K562 (cell line): ENCODE data around the gene PDIA5. TPM values are rescaled to one million over a fixed set of nuclear protein-coding genes. Genes with fewer than 3 reads are reported as not detected.

Source experiments
- ATAC-seq: fragments of 200-7000 bp; cut with Tn5 transposase; 3 replicates; pipeline ENCODE4 v1.9.1; 2020; ENCODE audit warnings: moderate library complexity
- BruUV-seq: library from RNA; stranded (reverse); fragments of 400-500 nt; replicated peaks from 2 replicates; lab custom pipeline; 2021; lab: Mats Ljungman, UMichigan
- CTCF ChIA-PET: fragments of 300-600 bp; formaldehyde crosslinking; extraction: SDS; loops from one replicate; lab custom pipeline; 2021; ENCODE audit warnings: low intra/inter-chr PET ratio; lab: Yijun Ruan, JAX
- POLR2A ChIA-PET: fragments of 300-600, 350-650 bp; sonication (Branson Sonifier 250); formaldehyde crosslinking; extraction: SDS; loops from one replicate; lab custom pipeline; 2021; ENCODE audit warnings: antibody characterized with exemption, inconsistent platforms; lab: Yijun Ruan, JAX
- DNase-seq, 4 experiments: peaks; one replicate each; pipeline versions ENCODE4 v3.0.0 to v3.0.0-alpha.2; 2011 to 2018; ENCODE audit warnings: low spot score in 3 of 4, mixed read lengths in 3 of 4; ENCODE audit errors: extremely low read depth in 1 of 4
- FAIRE-seq: peaks from 2 replicates; lab custom pipeline; 2011; peaks lifted over from hg19 to GRCh38; lab: Jason Lieb, UNC
- H2AFZ ChIP-seq: 2 replicates; pipeline ENCODE4 v1.6.0; 2011; ENCODE audit warnings: low read depth, low read length, control low read depth, inconsistent platforms
- H3K27ac ChIP-seq: fragments of 200-600 bp; 3 replicates; pipeline ENCODE4 v1.8.0; 2011; ENCODE audit warnings: low read depth, mild to moderate bottlenecking, control low read depth, inconsistent platforms, low read length, moderate library complexity, mixed read lengths; ENCODE audit errors: extremely low read depth
- H3K27me3 ChIP-seq, 2 experiments: fragments of 300-600 bp in 1 of 2; 2 replicates in 1 of 2; 3 replicates in 1 of 2; pipeline versions ENCODE4 v1.6.0 to v1.8.0; 2011; ENCODE audit warnings: inconsistent platforms in 2 of 2, low read length in 2 of 2, mild to moderate bottlenecking in 1 of 2, mixed read lengths in 1 of 2, moderate library complexity in 1 of 2; ENCODE audit not compliant: control insufficient read depth in 2 of 2, insufficient read depth in 2 of 2
- H3K36me3 ChIP-seq: fragments of 300-600 bp; 3 replicates; pipeline ENCODE4 v1.8.0; 2011; ENCODE audit warnings: mild to moderate bottlenecking, low read length, inconsistent platforms; ENCODE audit not compliant: control insufficient read depth, insufficient read depth
- H3K4me1 ChIP-seq, 2 experiments: fragments of 200-600 bp in 1 of 2; replicated peaks in 1 of 2; 2 replicates in 1 of 2; 3 replicates in 1 of 2; pipeline versions ENCODE4 v1.5.1 to v1.8.0; 2011; ENCODE audit warnings: inconsistent platforms in 2 of 2, low read length in 2 of 2, mild to moderate bottlenecking in 1 of 2, mixed read lengths in 1 of 2, moderate library complexity in 1 of 2; ENCODE audit not compliant: control insufficient read depth in 2 of 2, insufficient read depth in 2 of 2
- H3K4me2 ChIP-seq: 2 replicates; pipeline ENCODE4 v1.6.1; 2011; ENCODE audit warnings: low read length, control low read depth, inconsistent platforms, mixed read lengths; ENCODE audit not compliant: insufficient read depth
- H3K4me3 ChIP-seq: fragments of 200-600 bp; sonication (generic), shearing (Covaris generic); 2 replicates; pipeline ENCODE4 v1.5.1; 2016; ENCODE audit warnings: control low read depth, inconsistent platforms
- H3K79me2 ChIP-seq: fragments of 200-600 bp; 3 replicates; pipeline ENCODE4 v1.8.0; 2011; ENCODE audit warnings: low read length, inconsistent platforms; ENCODE audit not compliant: control insufficient read depth, insufficient read depth
- H3K9ac ChIP-seq, 2 experiments: 2 replicates each; pipeline versions ENCODE4 v1.6.0 to v1.6.1; 2011; ENCODE audit warnings: low read depth in 2 of 2, low read length in 2 of 2, control low read depth in 1 of 2, inconsistent platforms in 1 of 2, mild to moderate bottlenecking in 1 of 2, mixed read lengths in 1 of 2; ENCODE audit not compliant: insufficient read depth in 1 of 2
- H3K9me1 ChIP-seq: one replicate; pipeline ENCODE4 v1.6.0; 2011; ENCODE audit warnings: inconsistent platforms, mild to moderate bottlenecking, low read length, moderate library complexity; ENCODE audit not compliant: control insufficient read depth, insufficient read depth
- H3K9me3 ChIP-seq: replicated peaks from 2 replicates; pipeline ENCODE4 v1.5.1; 2011; ENCODE audit warnings: low read depth, low read length, inconsistent platforms; ENCODE audit not compliant: control insufficient read depth, insufficient read depth
- H4K20me1 ChIP-seq: replicated peaks from 2 replicates; pipeline ENCODE4 v1.6.1; 2011; ENCODE audit warnings: low read length, inconsistent platforms, mixed read lengths; ENCODE audit not compliant: control insufficient read depth, insufficient read depth
- ELK1 ChIP-seq: sonication (generic); formaldehyde crosslinking; IDR thresholded peaks from 2 replicates; pipeline ENCODE4 v1.8.1; 2022; ENCODE audit warnings: missing genetic modification reagents
- PURB ChIP-seq: sonication (generic); formaldehyde crosslinking; IDR thresholded peaks from 2 replicates; pipeline ENCODE4 v1.9.0; 2021; ENCODE audit warnings: low read depth, mild to moderate bottlenecking, missing genetic modification reagents
- ZBTB2 ChIP-seq: fragments of 450-650 bp; IDR thresholded peaks from 2 replicates; pipeline ENCODE4 v1.6.1; 2016; ENCODE audit warnings: antibody characterized with exemption
- ZBTB33 ChIP-seq: sonication (generic); formaldehyde crosslinking; IDR thresholded peaks from 2 replicates; pipeline ENCODE4 v1.8.1; 2023; ENCODE audit warnings: mild to moderate bottlenecking, missing genetic modification reagents
- ZNF655 ChIP-seq: fragments of 250-450 bp; sonication (Bioruptor Pico); IDR thresholded peaks from 2 replicates; pipeline ENCODE4 v1.5.0; 2021
- WGBS: fragments of 100-300 bp; shearing (Covaris generic); methylation state at CpG from one replicate; pipeline ENCODE4 v1.1.6; 2016; ENCODE audit warnings: low coverage, mixed read lengths; ENCODE audit not compliant: insufficient coverage; ENCODE audit errors: missing lambda C conversion rate; 5-methylcytosine and 5-hydroxymethylcytosine counted together
- in situ Hi-C: fragments of 300-500 bp; cut with MboI; formaldehyde crosslinking; loops from 4 replicates; pipeline ENCODE4 v1.15.0; 2018; ENCODE audit warnings: inconsistent platforms, mixed read lengths
- intact Hi-C: fragments of 100-400 bp; cut with micrococcal nuclease; formaldehyde crosslinking; loops from 2 replicates; pipeline ENCODE4 v1.14.2; 2022
- polyA plus RNA-seq, 8 experiments: library from polyadenylated mRNA; depleted of rRNA in 4 of 8; stranded (reverse) in 5 of 8; unstranded in 3 of 8; fragments of >200 nt; fragmentation: Nextera tagmentation in 2 of 8; fragmentation: Illumina TruSeq in 1 of 8; extraction: Ambion mirVana in 2 of 8; extraction: Trizol in 1 of 8; gene quantifications; 2 replicates each; pipeline versions ENCODE4 v1.2.1 to v1.2.3, GENCODE V29; 2011 to 2014; ENCODE audit warnings: inconsistent platforms in 1 of 8, missing spikeins in 1 of 8
- total RNA-seq, 7 experiments: library from RNA; depleted of rRNA in 6 of 7; stranded (reverse); fragments of >200 nt in 6 of 7; fragmentation: Illumina TruSeq in 2 of 7; extraction: Trizol in 2 of 7; gene quantifications; 2 replicates each; pipeline versions ENCODE4 v1.2.1 to v1.2.3, GENCODE V29; 2011 to 2021; ENCODE audit warnings: low replicate concordance in 1 of 7

PDIA5 gene
- total and polyA plus RNA-seq, 9 of the 15 experiments (the other 6 are each of a cell fraction or from before 2014, with no cell fraction given), result 3.4 to 31.8 (median 19.6) TPM

GRCh38 chr3:123119388-123119787 is 52.6 kb downstream of the PDIA5 start:
- ATAC-seq (no peak), DNase-seq (no peak), FAIRE-seq (no peak)
- WGBS, result 100% methylated on average over 3 of the region's 4 CpGs
- intact Hi-C loops, result no loop called here
- no peaks in the 10 kb centered on the region for H3K79me2 ChIP-seq
- no peak overlapping the region for H2AFZ ChIP-seq
- no peak overlapping the region for H3K4me3 ChIP-seq
- no peaks in the 10 kb centered on the region; the same call in 1 of the 2 replicates for H4K20me1 ChIP-seq
- in situ Hi-C loops, result no loop called here
- no peaks in the 10 kb centered on the region for H3K27me3 ChIP-seq
- H3K4me2 ChIP-seq, result no peak overlapping the region
- H3K36me3 ChIP-seq, result peaks cover 83% of the 10 kb centered on the region; the same call in 2 of the 3 replicates
- no peak overlapping the region for H3K27ac ChIP-seq
- H3K4me1 ChIP-seq, result no peaks in the 10 kb centered on the region; a peak in 1 of 5 replicates
- H3K9me1 ChIP-seq, result peaks cover 2% of the 10 kb centered on the region
- ChIA-PET CTCF (no interaction called here), POLR2A (interaction anchor here (0.8 kb wide), 1 partner anchor 9 kb away, joined by 3 read pairs; no protein-coding TSS in a partner anchor)
- H3K9me3 ChIP-seq, result no peaks in the 10 kb centered on the region
- TF ChIP-seq ZBTB2, result no peak
- TF ChIP-seq ZNF655, result no peak
- peak; percentile 47; the same call in 1 of the 2 replicates for TF ChIP-seq ZBTB33 (CRISPR knock-in tag)
- TF ChIP-seq ELK1 (CRISPR knock-in tag), result no peak
- TF ChIP-seq PURB (CRISPR knock-in tag), result no peak
- BruUV-seq, result no TSS peak
- H3K9ac ChIP-seq, result no peak overlapping the region
